GM13976 (cell line): ENCODE results near the gene GYG2.

Experiments
- DNase-seq: peaks from one replicate; pipeline ENCODE4 v3.0.0; 2012; ENCODE audit warnings: low spot score
- in situ Hi-C: fragments of 300-500 bp; cut with MboI; formaldehyde crosslinking; loops from one replicate; pipeline ENCODE4 v1.12.0; 2022; ENCODE audit warnings: low sequenced_read_pairs, mixed read lengths, inconsistent platforms; ENCODE audit not compliant: unreplicated experiment
- TF ChIP-seq, protein P1 (sequence below): IDR thresholded peaks from 2 replicates; pipeline ENCODE4 v1.5.1; 2012; ENCODE audit warnings: borderline replicate concordance, mild to moderate bottlenecking; ENCODE audit not compliant: insufficient read depth; ENCODE audit errors: extremely low read depth, missing control alignments, control extremely low read depth

GYG2 gene

DNA sequence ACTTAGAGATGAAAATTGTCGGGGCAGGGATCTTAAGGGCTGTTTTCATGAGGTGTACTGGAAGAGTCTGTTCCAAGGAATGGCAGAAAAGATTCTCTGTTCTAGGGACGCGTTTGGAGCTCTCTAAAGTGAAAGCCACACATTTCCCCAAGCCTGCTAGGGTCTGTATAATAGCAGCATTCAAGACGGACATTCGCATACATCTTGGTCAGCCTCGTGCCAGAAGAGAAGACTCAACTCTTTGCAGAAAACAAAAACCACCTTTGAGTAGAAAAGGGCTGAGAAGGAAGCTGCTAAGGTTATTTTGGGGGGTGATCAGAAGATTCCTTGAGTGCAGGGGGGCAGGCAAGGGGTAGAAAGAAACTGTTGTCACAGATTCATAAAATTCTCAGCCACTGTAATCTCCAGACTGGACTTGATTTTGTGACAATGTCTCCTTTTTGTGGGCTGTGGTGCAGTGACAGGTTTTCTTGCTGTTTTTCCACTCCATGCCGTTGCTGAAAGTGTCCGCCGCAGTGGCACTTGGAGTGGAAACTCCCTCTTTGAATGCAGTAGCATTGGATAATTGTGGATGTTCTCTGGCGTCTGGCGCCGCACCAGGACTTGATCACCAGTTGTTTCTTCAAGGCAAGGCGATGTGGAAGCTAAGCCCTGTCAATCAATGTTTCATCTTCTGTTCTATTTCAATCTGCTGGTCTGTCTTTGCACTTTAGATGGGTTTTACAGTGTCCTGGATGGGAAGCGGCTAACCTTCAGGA is 2.9 kb downstream of the GYG2 start:
- TF ChIP-seq, protein P1, sequence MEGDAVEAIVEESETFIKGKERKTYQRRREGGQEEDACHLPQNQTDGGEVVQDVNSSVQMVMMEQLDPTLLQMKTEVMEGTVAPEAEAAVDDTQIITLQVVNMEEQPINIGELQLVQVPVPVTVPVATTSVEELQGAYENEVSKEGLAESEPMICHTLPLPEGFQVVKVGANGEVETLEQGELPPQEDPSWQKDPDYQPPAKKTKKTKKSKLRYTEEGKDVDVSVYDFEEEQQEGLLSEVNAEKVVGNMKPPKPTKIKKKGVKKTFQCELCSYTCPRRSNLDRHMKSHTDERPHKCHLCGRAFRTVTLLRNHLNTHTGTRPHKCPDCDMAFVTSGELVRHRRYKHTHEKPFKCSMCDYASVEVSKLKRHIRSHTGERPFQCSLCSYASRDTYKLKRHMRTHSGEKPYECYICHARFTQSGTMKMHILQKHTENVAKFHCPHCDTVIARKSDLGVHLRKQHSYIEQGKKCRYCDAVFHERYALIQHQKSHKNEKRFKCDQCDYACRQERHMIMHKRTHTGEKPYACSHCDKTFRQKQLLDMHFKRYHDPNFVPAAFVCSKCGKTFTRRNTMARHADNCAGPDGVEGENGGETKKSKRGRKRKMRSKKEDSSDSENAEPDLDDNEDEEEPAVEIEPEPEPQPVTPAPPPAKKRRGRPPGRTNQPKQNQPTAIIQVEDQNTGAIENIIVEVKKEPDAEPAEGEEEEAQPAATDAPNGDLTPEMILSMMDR: no peak
- in situ Hi-C loops: no loop called here
- no peak for DNase-seq

DNA sequence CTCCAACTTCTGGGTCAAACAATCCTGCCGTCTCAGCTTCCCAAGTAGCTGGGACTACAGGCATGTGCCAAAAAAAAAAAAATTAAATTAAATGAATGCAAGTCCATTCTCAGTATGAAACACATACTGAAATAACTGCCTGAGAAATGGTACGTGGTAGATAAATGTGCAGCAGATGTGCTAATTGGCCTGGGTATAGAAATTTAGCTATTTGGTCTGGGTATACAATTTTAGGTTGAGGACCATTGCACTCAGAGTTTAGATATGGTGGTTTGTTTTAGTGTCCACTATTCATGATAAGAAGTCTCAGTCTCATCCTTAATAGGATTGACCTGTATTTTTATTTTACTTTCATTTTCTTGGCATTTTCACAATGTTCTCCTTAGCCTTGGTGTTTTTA is 9.2 kb downstream of the GYG2 start:
- DNase-seq: no peak
- in situ Hi-C loops: no loop called here
- TF ChIP-seq, protein P1: no peak

DNA sequence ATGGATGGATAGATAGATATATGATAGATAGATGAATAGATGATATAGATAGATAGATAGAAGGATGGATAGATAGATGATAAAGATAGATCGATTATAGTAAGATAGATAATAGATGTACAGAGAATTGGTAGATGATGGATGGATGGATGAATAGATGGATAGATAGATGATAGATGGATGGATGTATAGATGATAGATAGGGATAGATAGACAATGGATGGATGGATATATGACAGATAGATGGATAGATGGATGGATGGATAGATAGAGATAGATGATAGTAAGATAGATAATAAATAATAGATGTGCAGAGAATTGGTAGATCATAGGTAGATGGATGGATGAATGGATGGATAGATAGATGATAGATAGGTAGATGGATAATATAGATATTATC is 12.2 kb downstream of the GYG2 start:
- TF ChIP-seq, protein P1: no peak
- in situ Hi-C loops: no loop called here
- no peak for DNase-seq

DNA sequence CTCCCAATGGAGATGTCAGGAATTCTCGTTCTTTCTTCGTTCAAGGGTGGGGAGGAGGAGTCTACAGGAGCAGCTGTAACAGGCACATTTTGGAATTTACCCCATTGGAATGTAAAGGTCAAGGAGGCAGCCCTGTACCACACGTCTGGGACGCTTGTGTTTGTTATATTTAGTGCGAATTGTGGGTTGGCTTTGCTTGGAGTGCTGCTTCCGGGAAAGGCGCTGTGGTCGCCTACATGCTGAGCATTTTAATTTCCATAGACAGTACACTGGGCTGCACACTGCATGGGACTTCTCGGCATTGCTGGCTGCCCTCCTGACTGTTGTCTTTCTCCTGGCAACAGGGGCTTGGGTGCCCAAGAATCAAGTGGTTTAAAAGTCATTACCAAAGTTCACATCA is 12.8 kb downstream of the GYG2 start:
- no peak for DNase-seq
- TF ChIP-seq, protein P1: no peak
- in situ Hi-C loops: no loop called here

DNA sequence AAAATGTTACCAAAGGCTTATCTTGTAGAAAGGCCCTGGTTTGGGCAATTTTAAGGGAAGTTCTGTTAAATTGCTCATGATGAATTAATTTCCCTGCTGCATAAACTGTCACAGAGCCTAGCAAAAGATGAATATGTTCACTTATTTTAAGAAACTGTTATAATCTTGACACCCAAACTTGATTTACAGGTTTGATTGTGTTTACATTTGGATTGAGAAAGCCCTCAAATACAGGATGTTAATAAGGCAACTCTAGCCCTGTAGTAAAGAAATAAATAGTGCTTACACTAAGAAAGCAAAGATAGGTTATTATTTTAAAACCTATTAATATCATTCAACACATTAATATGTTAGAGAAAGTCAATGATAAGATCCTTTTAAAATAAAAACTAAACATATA is 18.3 kb downstream of the GYG2 start:
- in situ Hi-C loops: no loop called here
- no peak for DNase-seq
- TF ChIP-seq, protein P1: no peak

DNA sequence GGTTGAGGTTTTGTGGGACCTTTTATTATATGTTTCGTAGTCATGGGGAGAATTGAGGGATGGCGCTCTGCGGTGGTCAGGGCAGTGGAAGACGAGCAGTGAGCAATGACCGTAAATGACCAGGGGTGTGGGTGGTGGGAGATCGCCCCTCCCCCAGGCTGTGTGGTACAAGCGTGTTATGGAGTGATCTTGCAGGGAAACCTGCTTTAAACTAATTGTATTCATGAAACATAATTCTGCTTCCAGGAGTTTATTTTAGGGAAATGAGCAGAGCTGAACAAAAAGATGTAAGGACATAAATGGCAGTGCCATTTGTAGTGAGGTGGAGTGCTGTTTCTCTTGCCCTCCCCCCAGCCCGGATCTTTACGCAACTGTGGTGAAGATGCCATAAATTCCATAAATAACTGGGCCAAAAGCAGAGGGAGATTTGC is 20.2 kb downstream of the GYG2 start:
- in situ Hi-C loops: no loop called here
- DNase-seq: no peak
- TF ChIP-seq, protein P1: no peak
